ES-I3 (cell line): Measurements from ENCODE around the gene SPTBN1.

Experiments used
- H3K36me3 ChIP-seq: 2 replicates; pipeline ENCODE4 v1.6.1; 2013; ENCODE audit warnings: mild to moderate bottlenecking, low read length, control low read depth, moderate library complexity; ENCODE audit not compliant: insufficient read depth
- H3K4me1 ChIP-seq: 2 replicates; pipeline ENCODE4 v1.6.1; 2013; ENCODE audit warnings: mild to moderate bottlenecking, control low read depth, low read length; ENCODE audit not compliant: insufficient read depth
- H3K9ac ChIP-seq: 2 replicates; pipeline ENCODE4 v1.6.1; 2013; ENCODE audit warnings: low read depth, mild to moderate bottlenecking, low read length, moderate library complexity
- H3K9me3 ChIP-seq: 2 replicates; pipeline ENCODE4 v1.6.1; 2013; ENCODE audit warnings: mild to moderate bottlenecking, low read length, moderate library complexity; ENCODE audit not compliant: control insufficient read depth, insufficient read depth

SPTBN1 gene

DNA sequence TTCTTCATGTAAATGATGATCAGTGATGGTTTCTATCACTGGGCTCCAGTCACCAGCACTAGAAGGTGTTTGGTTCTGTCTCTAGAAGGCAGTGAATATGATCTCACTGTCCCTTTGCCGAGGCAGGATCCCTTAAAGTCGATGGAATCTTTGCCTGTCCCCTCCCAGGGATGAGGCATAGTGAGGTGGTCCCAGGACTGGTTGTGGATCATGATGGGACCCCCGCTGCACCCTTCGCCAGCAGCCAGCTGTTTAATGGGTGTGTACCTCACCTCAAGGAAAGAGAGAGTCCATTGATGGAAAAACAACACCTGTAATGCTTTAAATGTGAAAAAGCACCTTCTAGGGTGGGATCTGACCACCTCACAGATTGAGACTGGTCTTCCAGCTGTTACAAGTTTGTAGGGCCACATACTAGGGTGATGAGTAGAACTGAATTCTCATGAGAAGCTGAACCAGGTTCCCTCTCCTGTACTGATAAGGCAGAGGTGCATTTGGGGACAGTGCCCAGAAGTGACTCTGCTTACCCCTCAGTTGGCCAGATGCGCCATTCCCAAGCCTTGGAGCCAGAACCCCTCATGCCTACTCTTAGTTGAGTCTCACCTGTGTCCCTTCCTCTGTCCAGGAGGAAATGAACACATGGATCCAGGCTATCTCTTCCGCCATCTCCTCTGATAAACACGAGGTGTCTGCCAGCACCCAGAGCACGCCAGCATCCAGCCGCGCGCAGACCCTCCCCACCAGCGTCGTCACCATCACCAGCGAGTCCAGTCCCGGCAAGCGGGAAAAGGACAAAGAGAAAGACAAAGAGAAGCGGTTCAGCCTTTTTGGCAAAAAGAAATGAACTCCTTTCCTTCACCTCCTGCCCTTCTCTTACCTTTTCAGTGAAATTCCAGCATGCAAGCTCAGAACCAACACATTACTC, 211.9 kb downstream of the SPTBN1 start:
- H3K9me3 ChIP-seq: no peaks in the 10 kb centered on the region
- peaks cover 10% of the 10 kb centered on the region for H3K4me1 ChIP-seq
- H3K9ac ChIP-seq: no peak overlapping the region
- H3K36me3 ChIP-seq: peaks cover 4% of the 10 kb centered on the region

DNA sequence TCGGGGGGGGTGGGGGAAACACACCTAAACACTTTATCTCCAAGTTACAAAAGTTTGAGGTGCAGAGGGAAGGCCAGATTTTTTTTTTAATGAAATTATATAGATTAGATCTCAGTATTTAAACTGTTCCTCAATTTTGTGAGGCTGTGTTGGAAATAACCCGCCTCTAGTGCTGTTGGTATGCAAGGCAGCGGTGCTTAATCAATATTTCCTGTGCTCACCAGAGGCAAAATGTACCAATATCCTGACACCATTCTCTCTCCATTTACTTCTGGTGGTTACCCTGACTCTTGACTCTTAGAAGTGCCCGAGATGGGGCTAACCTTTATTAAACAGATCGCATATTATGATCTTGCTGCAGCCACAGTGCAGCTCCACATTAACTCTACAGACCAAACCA, 212.6 kb downstream of the SPTBN1 start:
- H3K9me3 ChIP-seq: no peaks in the 10 kb centered on the region
- H3K4me1 ChIP-seq: peaks cover 14% of the 10 kb centered on the region
- H3K9ac ChIP-seq: no peak overlapping the region
- H3K36me3 ChIP-seq: peaks cover 4% of the 10 kb centered on the region; the same call in 1 of the 2 replicates

GRCh38 chr2:54669677-54670484, 213.8 kb downstream of the SPTBN1 start:
- H3K4me1 ChIP-seq: peaks cover 14% of the 10 kb centered on the region
- no peaks in the 10 kb centered on the region for H3K9me3 ChIP-seq
- H3K9ac ChIP-seq: no peak overlapping the region
- no peaks in the 10 kb centered on the region; the same call in 1 of the 2 replicates for H3K36me3 ChIP-seq

- peaks cover 10% of the 10 kb centered on the region for H3K4me1 ChIP-seq
- no peaks in the 10 kb centered on the region for H3K9me3 ChIP-seq
- no peak overlapping the region for H3K9ac ChIP-seq
- H3K36me3 ChIP-seq: no peaks in the 10 kb centered on the region; the same call in 1 of the 2 replicates
These were observed 214.4 kb downstream of the SPTBN1 start for GRCh38 chr2:54670485-54671009.

DNA sequence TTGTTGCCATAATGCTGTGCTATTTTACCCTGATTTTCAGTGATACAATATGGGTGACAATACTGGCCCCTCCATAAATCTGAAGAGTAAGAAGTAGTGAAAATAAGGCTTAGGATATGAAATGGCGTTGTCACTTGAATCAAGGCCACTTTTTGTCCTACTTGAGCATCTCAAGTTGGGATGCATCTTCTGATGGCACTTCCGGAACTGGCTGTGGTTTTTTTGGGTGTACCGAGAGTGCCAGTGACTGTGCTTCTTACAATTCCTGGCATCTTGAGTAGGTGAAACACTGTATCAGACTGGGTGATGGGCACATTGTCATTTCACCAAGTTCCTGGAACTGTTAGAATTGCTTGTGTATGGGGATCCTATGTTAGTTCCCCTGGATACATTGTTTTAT, 214.9 kb downstream of the SPTBN1 start:
- no peaks in the 10 kb centered on the region; the same call in 1 of the 2 replicates for H3K36me3 ChIP-seq
- H3K4me1 ChIP-seq: peaks cover 6% of the 10 kb centered on the region; the same call in 1 of the 2 replicates
- no peak overlapping the region for H3K9ac ChIP-seq
- no peaks in the 10 kb centered on the region for H3K9me3 ChIP-seq

DNA sequence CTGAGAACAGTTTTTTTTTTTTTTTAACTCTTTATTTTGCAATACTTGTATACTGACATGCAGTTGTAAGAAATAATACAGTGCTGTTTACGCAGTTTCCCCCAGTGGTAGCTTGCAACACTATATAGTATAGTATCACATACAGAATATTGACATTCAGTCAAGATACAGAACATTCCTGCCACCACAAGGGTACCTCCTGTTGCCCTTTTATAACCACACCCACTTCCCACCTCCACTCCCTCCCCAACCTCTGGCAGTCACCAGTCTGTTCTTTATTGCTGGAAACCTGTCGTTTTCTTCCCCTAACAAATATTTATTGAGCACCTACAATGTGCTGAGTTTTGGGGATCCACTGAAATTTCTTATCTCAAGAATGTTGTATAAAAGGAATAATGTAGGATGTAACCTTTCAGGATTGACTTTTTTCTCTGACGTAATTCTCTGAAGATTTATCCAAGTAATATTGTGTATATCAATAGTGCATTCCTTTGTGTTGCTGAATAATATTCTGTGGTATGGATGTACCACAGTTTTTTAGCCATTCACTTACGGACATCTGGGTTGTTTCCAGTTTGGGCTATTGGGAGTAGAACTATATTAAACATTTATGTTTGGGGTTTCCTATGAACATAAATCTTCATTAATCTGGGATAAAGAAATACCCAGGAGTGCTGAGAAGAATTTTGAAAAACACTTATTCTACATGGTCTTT, 215.9 kb downstream of the SPTBN1 start:
- no peaks in the 10 kb centered on the region; the same call in 1 of the 2 replicates for H3K36me3 ChIP-seq
- H3K9me3 ChIP-seq: no peaks in the 10 kb centered on the region
- peaks cover 4% of the 10 kb centered on the region; the same call in 1 of the 2 replicates for H3K4me1 ChIP-seq
- H3K9ac ChIP-seq: no peak overlapping the region

DNA sequence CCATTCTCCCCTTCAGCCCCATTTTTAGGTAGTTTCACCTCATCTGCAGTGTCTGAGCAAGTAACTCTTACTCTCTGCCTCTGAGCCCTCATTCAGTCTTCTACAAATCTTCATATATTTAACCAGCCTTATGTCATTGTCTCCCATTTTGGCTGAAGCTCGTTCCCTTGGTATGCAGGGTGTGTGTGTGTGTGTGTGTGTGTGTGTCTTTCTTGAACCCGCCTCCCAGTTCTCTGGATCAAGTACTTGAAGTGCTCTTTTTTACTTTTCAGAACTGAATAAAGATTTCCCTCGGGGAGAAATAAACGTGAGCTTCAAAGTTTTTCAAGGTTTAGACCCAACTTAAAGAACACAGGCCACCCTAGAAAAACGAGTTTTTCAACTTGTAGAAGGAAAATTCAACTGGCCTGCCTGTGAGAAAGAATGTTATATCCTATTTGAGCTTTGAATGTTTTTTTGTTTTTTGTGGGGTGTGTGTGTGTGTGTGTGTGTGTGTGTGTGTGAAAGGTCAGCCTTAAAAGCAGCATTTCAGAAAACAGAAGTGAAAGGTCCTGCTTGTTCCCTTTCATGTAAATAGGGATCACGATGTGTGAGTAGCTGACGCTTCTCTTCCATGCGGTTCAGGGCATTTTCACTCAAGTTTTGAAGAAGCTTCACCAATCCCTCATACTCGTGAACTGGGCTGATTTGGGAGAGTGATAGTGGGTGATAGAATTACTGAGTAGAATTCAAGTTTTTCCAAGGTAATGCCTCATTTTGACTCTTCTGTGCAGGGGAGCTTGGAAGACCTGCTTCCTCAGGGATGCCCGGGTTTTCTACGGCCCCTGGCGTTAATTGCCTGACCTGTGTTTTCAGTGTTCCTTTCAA, 216.7 kb downstream of the SPTBN1 start:
- Histone ChIP-seq H3K36me3 (no peaks in the 10 kb centered on the region), H3K9me3 (no peaks in the 10 kb centered on the region), H3K4me1 (peaks cover 4% of the 10 kb centered on the region; the same call in 1 of the 2 replicates), H3K9ac (no peak overlapping the region)

GRCh38 chr2:54673501-54673998, 217.4 kb downstream of the SPTBN1 start:
- Histone ChIP-seq H3K4me1 (peaks cover 4% of the 10 kb centered on the region; the same call in 1 of the 2 replicates), H3K9me3 (no peaks in the 10 kb centered on the region), H3K9ac (no peak overlapping the region), H3K36me3 (no peaks in the 10 kb centered on the region)

DNA sequence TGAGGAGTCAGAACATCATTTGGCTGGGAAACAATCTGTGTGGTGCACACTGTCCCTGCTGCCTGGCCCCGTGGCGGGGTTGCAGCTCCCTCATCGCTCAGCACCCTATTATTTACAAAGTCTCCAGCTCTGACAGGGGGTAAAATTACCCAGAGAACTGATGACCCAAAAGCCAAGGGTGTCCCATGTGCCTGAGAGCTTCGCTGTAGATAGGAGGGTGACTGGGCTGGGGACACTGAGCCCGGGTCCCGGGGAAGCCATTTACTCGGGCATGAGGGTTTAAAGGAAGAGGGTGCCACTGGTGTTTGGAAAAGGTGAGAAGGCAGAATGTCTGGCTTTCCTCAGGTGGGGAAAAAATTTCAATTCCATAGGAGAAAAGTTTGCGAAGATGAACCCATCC, 219.2 kb downstream of the SPTBN1 start:
- Histone ChIP-seq H3K36me3 (no peaks in the 10 kb centered on the region), H3K9me3 (no peaks in the 10 kb centered on the region), H3K4me1 (peaks cover 4% of the 10 kb centered on the region; the same call in 1 of the 2 replicates), H3K9ac (no peak overlapping the region)

- Histone ChIP-seq H3K4me1 (peaks cover 4% of the 10 kb centered on the region; the same call in 1 of the 2 replicates), H3K9me3 (no peaks in the 10 kb centered on the region), H3K9ac (no peak overlapping the region), H3K36me3 (no peaks in the 10 kb centered on the region)
These were observed 219.6 kb downstream of the SPTBN1 start for GRCh38 chr2:54675738-54676137.

DNA sequence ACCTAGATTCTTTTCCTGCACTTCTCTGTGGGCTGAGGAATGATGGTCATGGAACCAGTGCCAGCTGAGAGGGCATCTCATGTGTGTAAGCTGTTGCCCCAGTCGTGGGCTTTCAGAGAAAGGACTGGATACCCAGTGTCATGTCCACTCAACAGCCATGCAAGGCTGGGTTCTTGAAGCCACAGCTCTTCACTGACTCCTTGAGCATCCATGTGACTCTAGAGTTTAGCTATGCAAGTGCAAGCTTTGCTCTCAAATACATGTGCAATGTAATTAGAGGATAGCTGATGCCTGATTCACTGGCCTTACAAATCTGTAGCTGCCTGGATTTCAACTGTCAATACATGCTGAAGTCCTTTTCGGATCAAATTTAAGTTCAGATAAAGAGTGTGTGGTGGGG, 220.5 kb downstream of the SPTBN1 start:
- Histone ChIP-seq H3K9ac (no peak overlapping the region), H3K9me3 (no peaks in the 10 kb centered on the region), H3K4me1 (peaks cover 4% of the 10 kb centered on the region; the same call in 1 of the 2 replicates), H3K36me3 (no peaks in the 10 kb centered on the region)

GRCh38 chr2:54677476-54678265, 221.5 kb downstream of the SPTBN1 start:
- Histone ChIP-seq H3K36me3 (no peaks in the 10 kb centered on the region), H3K4me1 (peaks cover 4% of the 10 kb centered on the region; the same call in 1 of the 2 replicates), H3K9ac (no peak overlapping the region), H3K9me3 (no peaks in the 10 kb centered on the region)
